Pancreas (tissue), 10 donors: Measurements from ENCODE around the gene SNCAIP. TPM values are rescaled to one million over a fixed set of nuclear protein-coding genes. Genes with fewer than 3 reads are reported as not detected.

Source experiments
- ATAC-seq, 4 donors: fragments of 200-7000 bp; cut with Tn5 transposase; one replicate each; pipeline versions ENCODE4 v1.8.0 to v1.9.1; 2020; ENCODE audit warnings: mild to moderate bottlenecking in 4 of 4, moderate library complexity in 4 of 4
- DNase-seq, 6 donors: peaks; one replicate each; pipeline ENCODE4 v3.0.0-alpha.2; 2020
- FAIRE-seq: peaks from 2 replicates; lab custom pipeline; 2012; peaks lifted over from hg19 to GRCh38; lab: Jason Lieb, UNC
- H3K27ac ChIP-seq, 4 donors: fragments of 200-600 bp; sonication (generic); 1 replicate in 3 of 4; 2 replicates in 1 of 4; pipeline versions ENCODE4 v1.5.0 to v1.8.0; 2020
- H3K27me3 ChIP-seq, 4 donors: fragments of 200-600 bp; one replicate each; pipeline ENCODE4 v1.8.0; 2021
- H3K36me3 ChIP-seq, 3 donors: fragments of 200-600 bp; sonication (generic) in 1 of 3; one replicate each; pipeline versions ENCODE4 v1.5.0 to v1.8.0; 2020 to 2021
- H3K4me1 ChIP-seq, 3 donors: fragments of 200-600 bp; one replicate each; pipeline ENCODE4 v1.8.0; 2021
- H3K4me3 ChIP-seq, 4 donors: fragments of 200-600 bp; sonication (generic) in 2 of 4; one replicate each; pipeline versions ENCODE4 v1.5.0 to v1.8.0; 2020 to 2021
- H3K9me3 ChIP-seq, 4 donors: fragments of 200-600 bp; one replicate each; pipeline ENCODE4 v1.8.0; 2021
- CTCF ChIP-seq, 4 donors: fragments of 200-600 bp; sonication (generic) in 3 of 4; IDR thresholded peaks; one replicate each; pipeline versions ENCODE4 v1.5.0 to v1.8.0; 2021; ENCODE audit warnings: antibody characterized with exemption in 4 of 4
- WGBS, 2 donors: extraction: QIAGEN DNeasy Blood & Tissue Kit; methylation state at CpG; one replicate each; pipeline ENCODE4 v1.1.7; 2013; 5-methylcytosine and 5-hydroxymethylcytosine counted together
- intact Hi-C, 3 donors: fragments of 100-400 bp; cut with DNase I; formaldehyde crosslinking; loops; one replicate each; pipeline versions ENCODE4 v1.11.1 to v1.14.2; 2022
- polyA plus RNA-seq, 2 donors: library from polyadenylated mRNA; stranded (reverse); fragments of 200-250 nt; gene quantifications; one replicate each; pipeline ENCODE4 v1.2.3, GENCODE V29; 2013
- total RNA-seq, 6 donors: library from RNA; stranded (reverse); fragmentation: NEBNext Ultra II Directional in 4 of 6; extraction: Animal tissue kit (Norgen Biotek cat#: 25700) in 4 of 6; gene quantifications; one replicate each; pipeline versions ENCODE4 v1.2.1 to v1.2.4, GENCODE V29; 2021 to 2023
- donor health status: healthy with polysubstance abuse.
- donor health status: DM: no; HTN: no; CAD: no; lungs with moderate emphysema.
- donor health status: DM: no; HTN: no; CAD: no.
- donor health status: control.
- donor health status: control.
- donor health status: Bipolar disorder and iron deficiency.
- donor health status: DM: yes; HTN: yes; CAD: no.
- donor health status: DM: no; HTN: no; CAD: no.
- donor health status: DM: no; HTN: no; CAD: no.
- donor health status: DM: yes; HTN: yes; CAD: no.

The SNCAIP gene
- total and polyA plus RNA-seq, 8 donors = 0.03 to 1.1 (median 0.28) TPM; not detected in 1

- no peak overlapping the region for H3K4me3 ChIP-seq
- H3K27ac ChIP-seq = no peak overlapping the region
- TF ChIP-seq CTCF (IDR thresholded peaks at IDR 0.05) = no peak
- DNase-seq (no peak), ATAC-seq (no peak), FAIRE-seq (no peak)
- 73 to 74% methylated on average over 4 of the region's 4 CpGs for WGBS, 2 donors
- H3K9me3 ChIP-seq = no peaks in the 10 kb centered on the region
- H3K36me3 ChIP-seq = no peaks in the 10 kb centered on the region
- intact Hi-C loops = no loop called here
- H3K4me1 ChIP-seq = no peaks in the 10 kb centered on the region
- no peaks in the 10 kb centered on the region for H3K27me3 ChIP-seq
These were observed 154.0 kb downstream of the SNCAIP start for GRCh38 chr5:122465994-122466393.

- no peak for FAIRE-seq
- 87 to 88% methylated on average over 2 of the region's 2 CpGs for WGBS, 2 donors
- no peak for TF ChIP-seq CTCF (IDR thresholded peaks at IDR 0.05)
- Histone ChIP-seq H3K4me1 (no peaks in the 10 kb centered on the region), H3K9me3 (no peaks in the 10 kb centered on the region), H3K27me3 (no peaks in the 10 kb centered on the region), H3K27ac (no peak overlapping the region), H3K4me3 (no peak overlapping the region), H3K36me3 (no peaks in the 10 kb centered on the region)
- intact Hi-C loops = no loop called here
- ATAC-seq = no peak
- DNase-seq = no peak
These were observed 156.5 kb downstream of the SNCAIP start for GRCh38 chr5:122468351-122469116.

GRCh38 chr5:122469384-122469919, 157.4 kb downstream of the SNCAIP start:
- DNase-seq (no peak), FAIRE-seq (no peak), ATAC-seq (no peak)
- Histone ChIP-seq H3K36me3 (no peaks in the 10 kb centered on the region), H3K27me3 (no peaks in the 10 kb centered on the region), H3K4me1 (no peaks in the 10 kb centered on the region), H3K9me3 (no peaks in the 10 kb centered on the region), H3K4me3 (no peak overlapping the region), H3K27ac (no peak overlapping the region)
- no peak for TF ChIP-seq CTCF (IDR thresholded peaks at IDR 0.05)
- WGBS, 2 donors = 68 to 76% methylated on average over 5 of the region's 5 CpGs
- intact Hi-C loops = no loop called here

GRCh38 chr5:122470365-122470764, 158.3 kb downstream of the SNCAIP start:
- no peak for TF ChIP-seq CTCF (IDR thresholded peaks at IDR 0.05)
- H3K4me3 ChIP-seq = no peak overlapping the region
- intact Hi-C loops = no loop called here
- no peaks in the 10 kb centered on the region for H3K27me3 ChIP-seq
- no peaks in the 10 kb centered on the region for H3K4me1 ChIP-seq
- whole genome bisulfite sequencing, 2 donors = 52 to 57% methylated on average over 2 of the region's 2 CpGs
- no peak overlapping the region for H3K27ac ChIP-seq
- no peaks in the 10 kb centered on the region for H3K36me3 ChIP-seq
- ATAC-seq = no peak
- DNase-seq = no peak
- no peak for FAIRE-seq
- no peaks in the 10 kb centered on the region for H3K9me3 ChIP-seq
